Testis (tissue), 2 donors: Measurements from ENCODE around the gene XYLT1.

Source experiments
- CTCF ChIP-seq, 3 experiments: fragments of 450-650 bp in 2 of 3; fragments of 200-600 bp in 1 of 3; sonication (generic) in 1 of 3; IDR thresholded peaks; one replicate each; pipeline ENCODE4 v1.5.1; 2016 to 2019; ENCODE audit warnings: antibody characterized with exemption in 3 of 3, mild to moderate bottlenecking in 2 of 3, moderate library complexity in 1 of 3
- POLR2A ChIP-seq: fragments of 450-650 bp; IDR thresholded peaks from one replicate; pipeline ENCODE4 v1.6.1; 2017; ENCODE audit warnings: antibody characterized with exemption, mild to moderate bottlenecking, moderate library complexity

DNA sequence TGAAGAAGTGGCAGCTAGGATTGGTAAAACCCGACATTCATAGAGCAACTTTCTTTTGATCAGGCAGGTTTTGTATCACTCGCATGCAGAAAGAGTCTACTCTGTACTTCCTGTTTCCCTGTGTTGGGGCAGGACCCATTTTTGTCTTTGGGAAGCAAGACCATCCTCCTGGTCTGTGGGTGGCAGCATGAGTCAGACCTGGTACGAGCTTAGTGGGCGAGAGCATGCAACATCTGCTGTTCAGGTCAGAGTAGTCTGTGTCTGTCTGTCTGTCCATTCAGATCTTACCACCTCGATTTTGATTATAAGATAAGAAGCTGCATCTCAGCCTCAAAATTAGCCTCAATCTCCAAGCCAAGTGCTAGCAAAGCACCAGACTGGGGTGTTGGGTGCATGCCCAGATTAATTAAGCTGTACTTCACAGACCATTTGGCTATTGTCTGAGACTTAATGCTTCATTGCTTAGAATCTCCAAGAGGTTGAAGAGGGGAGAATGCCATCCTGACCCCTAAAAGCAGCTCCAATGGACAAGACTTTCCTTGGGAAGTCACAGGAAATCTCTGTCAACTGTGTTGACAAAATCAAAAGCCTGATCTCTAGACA lies 110.9 kb downstream of the XYLT1 start:
- TF ChIP-seq CTCF (IDR thresholded peaks at IDR 0.05) (no peak), POLR2A (no peak)
